ENCODE measurements around the gene GSTO1. TPM values are rescaled to one million over a fixed set of nuclear protein-coding genes. Genes with fewer than 3 reads are reported as not detected.

The GSTO1 gene
- polyA plus RNA-seq, 1 donor (not counting 4 experiments of a cell fraction or from before 2014, with no cell fraction given): 338 TPM

- Histone ChIP-seq H3K36me3 (ENCODE audit: control insufficient read depth in 2 of 2, extremely low read depth in 1 of 2, insufficient read depth in 2 of 2, low read length in 2 of 2) (no peaks in the 10 kb centered on the region), H3K4me3 (ENCODE audit: control insufficient read depth in 2 of 3, extremely low read depth in 1 of 3, insufficient read depth in 2 of 3, low read depth in 1 of 3, low read length in 3 of 3) (no peak overlapping the region), H3K4me2 (ENCODE audit: control insufficient read depth, extremely low read depth, insufficient read depth, low read depth, low read length) (no peak overlapping the region), H3K4me1 (ENCODE audit: control insufficient read depth, extremely low read depth, insufficient read depth, low read length) (peaks cover 7% of the 10 kb centered on the region), H2AFZ (ENCODE audit: control insufficient read depth, low read length) (no peak overlapping the region), H3K9me1 (ENCODE audit: control insufficient read depth, extremely low read depth, insufficient read depth, low read length) (no peaks in the 10 kb centered on the region), H3K9me3 (ENCODE audit: control insufficient read depth, low read depth, low read length) (no peaks in the 10 kb centered on the region), H4K20me1 (ENCODE audit: control insufficient read depth, extremely low read depth, insufficient read depth, low read length) (no peaks in the 10 kb centered on the region), H3K9ac (ENCODE audit: control insufficient read depth, extremely low read depth, insufficient read depth, low read length) (no peak overlapping the region), H3K27ac (ENCODE audit: control insufficient read depth, insufficient read depth, low read length) (no peak overlapping the region), H3K79me2 (ENCODE audit: control insufficient read depth, insufficient read depth, low read length) (no peaks in the 10 kb centered on the region), H3K27me3 (ENCODE audit: control insufficient read depth, extremely low read depth, insufficient read depth, low read length) (no peaks in the 10 kb centered on the region)
- no peak for TF ChIP-seq CTCF (optimal IDR thresholded peaks at IDR 0.05 in 1 of 3, IDR thresholded peaks at IDR 0.05 in 1 of 3, conservative IDR thresholded peaks at IDR 0.05 in 1 of 3; ENCODE audit: extremely low read depth in 1 of 3, insufficient read depth in 2 of 3, low read length in 3 of 3)
- no peak for TF ChIP-seq EZH2 (IDR thresholded peaks at IDR 0.05; ENCODE audit: low read length)
- dilution Hi-C loops (cut with MboI; ENCODE audit: extremely low pct_ligation_motif_present, low sequenced_read_pairs): no loop called here
- FAIRE-seq (peak; percentile 66), DNase-seq (ENCODE audit: low read depth, low spot score) (no peak)
Observed at GRCh38 chr10:104293011-104293410, 38.3 kb downstream of the GSTO1 start.

GRCh38 chr10:104293781-104294321 is 39.2 kb downstream of the GSTO1 start:
- no peaks in the 10 kb centered on the region for H3K36me3 ChIP-seq (ENCODE audit: control insufficient read depth in 2 of 2, extremely low read depth in 1 of 2, insufficient read depth in 2 of 2, low read length in 2 of 2)
- dilution Hi-C loops (cut with MboI; ENCODE audit: extremely low pct_ligation_motif_present, low sequenced_read_pairs): no loop called here

More at GRCh38 chr10:104293781-104294321, 39.2 kb downstream of the GSTO1 start:
- no peaks in the 10 kb centered on the region for H3K27me3 ChIP-seq (ENCODE audit: control insufficient read depth, extremely low read depth, insufficient read depth, low read length)
- no peak overlapping the region for H3K4me3 ChIP-seq (ENCODE audit: control insufficient read depth in 2 of 3, extremely low read depth in 1 of 3, insufficient read depth in 2 of 3, low read depth in 1 of 3, low read length in 3 of 3)
- no peaks in the 10 kb centered on the region for H3K9me3 ChIP-seq (ENCODE audit: control insufficient read depth, low read depth, low read length)
- no peak overlapping the region for H3K9ac ChIP-seq (ENCODE audit: control insufficient read depth, extremely low read depth, insufficient read depth, low read length)
- H3K27ac ChIP-seq (ENCODE audit: control insufficient read depth, insufficient read depth, low read length): no peak overlapping the region
- H3K9me1 ChIP-seq (ENCODE audit: control insufficient read depth, extremely low read depth, insufficient read depth, low read length): no peaks in the 10 kb centered on the region
- TF ChIP-seq EZH2 (IDR thresholded peaks at IDR 0.05; ENCODE audit: low read length): no peak
- no peak for TF ChIP-seq CTCF (optimal IDR thresholded peaks at IDR 0.05 in 1 of 3, IDR thresholded peaks at IDR 0.05 in 1 of 3, conservative IDR thresholded peaks at IDR 0.05 in 1 of 3; ENCODE audit: extremely low read depth in 1 of 3, insufficient read depth in 2 of 3, low read length in 3 of 3)
- FAIRE-seq (no peak), DNase-seq (ENCODE audit: low read depth, low spot score) (no peak)
- no peak overlapping the region for H3K4me2 ChIP-seq (ENCODE audit: control insufficient read depth, extremely low read depth, insufficient read depth, low read depth, low read length)
- H3K4me1 ChIP-seq (ENCODE audit: control insufficient read depth, extremely low read depth, insufficient read depth, low read length): peaks cover 7% of the 10 kb centered on the region
- no peaks in the 10 kb centered on the region for H3K79me2 ChIP-seq (ENCODE audit: control insufficient read depth, insufficient read depth, low read length)
- H2AFZ ChIP-seq (ENCODE audit: control insufficient read depth, low read length): no peak overlapping the region
- no peaks in the 10 kb centered on the region for H4K20me1 ChIP-seq (ENCODE audit: control insufficient read depth, extremely low read depth, insufficient read depth, low read length)
